Thyroid gland (tissue), 4 donors: ENCODE data around the gene SCAP.

Experiments used
- CTCF ChIP-seq, 6 experiments: fragments of 200-600 bp in 3 of 6; fragments of 450-650 bp in 3 of 6; sonication (generic) in 3 of 6; IDR thresholded peaks; one replicate each; pipeline ENCODE4 v1.5.1; 2016 to 2019; ENCODE audit warnings: antibody characterized with exemption in 6 of 6, mild to moderate bottlenecking in 2 of 6, inconsistent platforms in 1 of 6, moderate library complexity in 1 of 6
- POLR2A ChIP-seq, 2 donors: fragments of 450-650 bp; IDR thresholded peaks; one replicate each; pipeline ENCODE4 v1.6.1; 2017; ENCODE audit warnings: antibody characterized with exemption in 2 of 2, mild to moderate bottlenecking in 2 of 2, moderate library complexity in 1 of 2

GRCh38 chr3:47394140-47394870 is 81.4 kb downstream of the SCAP start:
- TF ChIP-seq CTCF (IDR thresholded peaks at IDR 0.05) (peak in 4 of 6 experiments; percentile 25 to 51 (median 35)), POLR2A (IDR thresholded peaks at IDR 0.05) (no peak)
